Measurements from ENCODE around the gene SEPTIN10.

SEPTIN10 gene

GRCh38 chr2:109498906-109499305, 114.9 kb downstream of the SEPTIN10 start:
- H3K27ac ChIP-seq, result no peak overlapping the region
- no peak overlapping the region for H3K4me3 ChIP-seq
- H3K9ac ChIP-seq (ENCODE audit: insufficient read length), result no peak overlapping the region
- no peaks in the 10 kb centered on the region for H3K36me3 ChIP-seq (ENCODE audit: insufficient read depth, low read length)
- no peak for TF ChIP-seq EZH2 (IDR thresholded peaks at IDR 0.05)
- no peak for TF ChIP-seq POLR2AphosphoS5 (IDR thresholded peaks at IDR 0.05; ENCODE audit: borderline replicate concordance, low read depth, low read length)
- TF ChIP-seq FOXP2 (optimal IDR thresholded peaks at IDR 0.05; ENCODE audit: control extremely low read depth, extremely low read length, insufficient read depth), result no peak
- no peaks in the 10 kb centered on the region for H3K9me3 ChIP-seq (ENCODE audit: low read depth, low read length)
- DNase-seq (ENCODE audit: low read depth, low spot score), result no peak

- Histone ChIP-seq H3K9me3 (ENCODE audit: low read depth, low read length) (no peaks in the 10 kb centered on the region), H3K9ac (ENCODE audit: insufficient read length) (no peak overlapping the region), H3K36me3 (ENCODE audit: insufficient read depth, low read length) (no peaks in the 10 kb centered on the region), H3K4me3 (no peak overlapping the region), H3K27ac (no peak overlapping the region)
- DNase-seq (ENCODE audit: low read depth, low spot score), result no peak
- TF ChIP-seq POLR2AphosphoS5 (IDR thresholded peaks at IDR 0.05; ENCODE audit: borderline replicate concordance, low read depth, low read length) (no peak), FOXP2 (optimal IDR thresholded peaks at IDR 0.05; ENCODE audit: control extremely low read depth, extremely low read length, insufficient read depth) (no peak), EZH2 (IDR thresholded peaks at IDR 0.05) (no peak)
These were observed 115.6 kb downstream of the SEPTIN10 start for GRCh38 chr2:109497911-109498870.

GRCh38 chr2:109497463-109497862, 116.3 kb downstream of the SEPTIN10 start:
- DNase-seq (ENCODE audit: low read depth, low spot score), result no peak
- Histone ChIP-seq H3K27ac (no peak overlapping the region), H3K9ac (ENCODE audit: insufficient read length) (no peak overlapping the region), H3K9me3 (ENCODE audit: low read depth, low read length) (no peaks in the 10 kb centered on the region), H3K4me3 (no peak overlapping the region), H3K36me3 (ENCODE audit: insufficient read depth, low read length) (no peaks in the 10 kb centered on the region)
- TF ChIP-seq FOXP2 (optimal IDR thresholded peaks at IDR 0.05; ENCODE audit: control extremely low read depth, extremely low read length, insufficient read depth), result no peak
- TF ChIP-seq EZH2 (IDR thresholded peaks at IDR 0.05), result no peak
- no peak for TF ChIP-seq POLR2AphosphoS5 (IDR thresholded peaks at IDR 0.05; ENCODE audit: borderline replicate concordance, low read depth, low read length)

- Histone ChIP-seq H3K36me3 (ENCODE audit: insufficient read depth, low read length) (no peaks in the 10 kb centered on the region), H3K9ac (ENCODE audit: insufficient read length) (no peak overlapping the region), H3K4me3 (no peak overlapping the region), H3K9me3 (ENCODE audit: low read depth, low read length) (no peaks in the 10 kb centered on the region), H3K27ac (no peak overlapping the region)
- no peak for TF ChIP-seq EZH2 (IDR thresholded peaks at IDR 0.05)
- TF ChIP-seq POLR2AphosphoS5 (IDR thresholded peaks at IDR 0.05; ENCODE audit: borderline replicate concordance, low read depth, low read length), result no peak
- no peak for TF ChIP-seq FOXP2 (optimal IDR thresholded peaks at IDR 0.05; ENCODE audit: control extremely low read depth, extremely low read length, insufficient read depth)
- no peak for DNase-seq (ENCODE audit: low read depth, low spot score)
These were observed 119.4 kb downstream of the SEPTIN10 start for GRCh38 chr2:109494351-109494750.

GRCh38 chr2:109493176-109493935, 120.4 kb downstream of the SEPTIN10 start:
- DNase-seq (ENCODE audit: low read depth, low spot score), result no peak
- H3K36me3 ChIP-seq (ENCODE audit: insufficient read depth, low read length), result no peaks in the 10 kb centered on the region
- no peak for TF ChIP-seq EZH2 (IDR thresholded peaks at IDR 0.05)
- TF ChIP-seq FOXP2 (optimal IDR thresholded peaks at IDR 0.05; ENCODE audit: control extremely low read depth, extremely low read length, insufficient read depth), result no peak
- no peak for TF ChIP-seq POLR2AphosphoS5 (IDR thresholded peaks at IDR 0.05; ENCODE audit: borderline replicate concordance, low read depth, low read length)
- no peaks in the 10 kb centered on the region for H3K9me3 ChIP-seq (ENCODE audit: low read depth, low read length)
- no peak overlapping the region for H3K27ac ChIP-seq
- no peak overlapping the region for H3K9ac ChIP-seq (ENCODE audit: insufficient read length)
- no peak overlapping the region for H3K4me3 ChIP-seq
